HepG2 (cell line): ENCODE results near the gene RIPK3. TPM values are rescaled to one million over a fixed set of nuclear protein-coding genes. Genes with fewer than 3 reads are reported as not detected.
A peak's percentile ranks its signal among the peaks of the same experiment; 100 is the strongest.

Experiments
- ATAC-seq: fragments of 200-7000 bp; cut with Tn5 transposase; 3 replicates; pipeline ENCODE4 v1.9.1; 2020; ENCODE audit warnings: mild to moderate bottlenecking, moderate library complexity
- BruUV-seq: library from RNA; stranded (reverse); fragments of 400-500 nt; replicated peaks from 2 replicates; lab custom pipeline; 2021; lab: Mats Ljungman, UMichigan
- CTCF ChIA-PET: fragments of 300-600 bp; formaldehyde crosslinking; extraction: SDS; loops from one replicate; lab custom pipeline; 2021; ENCODE audit warnings: low total read pairs, inconsistent platforms, low intra/inter-chr PET ratio; lab: Yijun Ruan, JAX
- POLR2A ChIA-PET: fragments of 350-600 bp; sonication (Branson Sonifier 250); formaldehyde crosslinking; loops from one replicate; lab custom pipeline; 2020; ENCODE audit warnings: antibody characterized with exemption, inconsistent platforms; lab: Yijun Ruan, JAX
- DNase-seq: peaks from one replicate; pipeline ENCODE4 v3.0.0-alpha.2; 2015; ENCODE audit warnings: low spot score
- FAIRE-seq: peaks from 3 replicates; lab custom pipeline; 2011; peaks lifted over from hg19 to GRCh38; lab: Jason Lieb, UNC
- H2AFZ ChIP-seq: one replicate; pipeline ENCODE4 v1.6.1; 2011; ENCODE audit warnings: low read length, inconsistent platforms
- H3K27ac ChIP-seq: fragments of 300-600 bp; 3 replicates; pipeline ENCODE4 v1.8.0; 2011; ENCODE audit warnings: mixed run types, mild to moderate bottlenecking, mixed read lengths, low read length, inconsistent platforms; ENCODE audit not compliant: insufficient read depth; ENCODE audit errors: extremely low read length
- H3K27me3 ChIP-seq, 2 experiments: fragments of 200-600 bp in 1 of 2; 2 replicates in 1 of 2; 3 replicates in 1 of 2; pipeline versions ENCODE4 v1.6.0 to v1.8.0; 2011; ENCODE audit warnings: low read length in 2 of 2, mild to moderate bottlenecking in 2 of 2, moderate library complexity in 2 of 2, inconsistent platforms in 1 of 2; ENCODE audit not compliant: insufficient read depth in 2 of 2, control insufficient read depth in 1 of 2
- H3K36me3 ChIP-seq, 2 experiments: fragments of 200-600 bp in 1 of 2; replicated peaks in 1 of 2; 2 replicates in 1 of 2; 3 replicates in 1 of 2; pipeline versions ENCODE4 v1.5.1 to v1.8.0; 2011; ENCODE audit warnings: low read length in 2 of 2, inconsistent platforms in 1 of 2; ENCODE audit not compliant: insufficient read depth in 2 of 2, control insufficient read depth in 1 of 2
- H3K4me1 ChIP-seq: 2 replicates; pipeline ENCODE4 v1.5.1; 2012; ENCODE audit warnings: low read length, inconsistent platforms; ENCODE audit not compliant: insufficient read depth
- H3K4me2 ChIP-seq: 2 replicates; pipeline ENCODE4 v1.6.0; 2011; ENCODE audit warnings: low read depth, low read length, inconsistent platforms
- H3K4me3 ChIP-seq, 3 experiments: fragments of 200-600 bp in 1 of 3; sonication (generic), shearing (Covaris generic) in 1 of 3; replicated peaks in 1 of 3; 2 replicates each; pipeline ENCODE4 v1.5.1; 2011 to 2016; ENCODE audit warnings: low read length in 3 of 3, inconsistent platforms in 2 of 3, low read depth in 2 of 3, mild to moderate bottlenecking in 2 of 3, control low read depth in 1 of 3, mixed read lengths in 1 of 3; ENCODE audit not compliant: insufficient read depth in 1 of 3
- H3K79me2 ChIP-seq: one replicate; pipeline ENCODE4 v1.6.1; 2011; ENCODE audit warnings: low read length, inconsistent platforms; ENCODE audit not compliant: insufficient read depth
- H3K9ac ChIP-seq: 2 replicates; pipeline ENCODE4 v1.6.0; 2011; ENCODE audit warnings: mild to moderate bottlenecking, low read depth, low read length, inconsistent platforms; ENCODE audit not compliant: insufficient read depth
- H3K9me3 ChIP-seq: 2 replicates; pipeline ENCODE4 v1.5.1; 2012; ENCODE audit warnings: mild to moderate bottlenecking, low read length
- H4K20me1 ChIP-seq: 2 replicates; pipeline ENCODE4 v1.6.0; 2011; ENCODE audit warnings: inconsistent platforms, mild to moderate bottlenecking, low read length, moderate library complexity; ENCODE audit not compliant: insufficient read depth
- CEBPG ChIP-seq: IDR thresholded peaks from 2 replicates; pipeline ENCODE4 v1.6.1; 2016
- DPF2 ChIP-seq: sonication (generic); formaldehyde crosslinking; IDR thresholded peaks from 2 replicates; pipeline ENCODE4 v1.4.0; 2020; ENCODE audit warnings: mild to moderate bottlenecking, low read depth, missing genetic modification reagents, borderline replicate concordance
- FIP1L1 ChIP-seq: fragments of 200-400 bp; formaldehyde crosslinking; IDR thresholded peaks from 2 replicates; pipeline ENCODE4 v1.6.1; 2018; ENCODE audit warnings: low read depth, mild to moderate bottlenecking, low read length, moderate library complexity, borderline replicate concordance; ENCODE audit not compliant: insufficient read depth
- JUNB ChIP-seq: sonication (generic); formaldehyde crosslinking; IDR thresholded peaks from 2 replicates; pipeline ENCODE4 v1.8.0; 2022; ENCODE audit warnings: missing genetic modification reagents, mild to moderate bottlenecking, borderline replicate concordance
- JUND ChIP-seq: sonication (generic); formaldehyde crosslinking; IDR thresholded peaks from 2 replicates; pipeline ENCODE4 v1.8.0; 2022; ENCODE audit warnings: mild to moderate bottlenecking, missing genetic modification reagents
- PAX8 ChIP-seq: sonication (generic); formaldehyde crosslinking; IDR thresholded peaks from 2 replicates; pipeline ENCODE4 v1.8.0; 2022; ENCODE audit warnings: mild to moderate bottlenecking, missing genetic modification reagents, borderline replicate concordance
- PLRG1 ChIP-seq: fragments of 450-650 bp; conservative IDR thresholded peaks from 2 replicates; pipeline ENCODE4 v1.6.1; 2016
- RCOR2 ChIP-seq: IDR thresholded peaks from 2 replicates; pipeline ENCODE4 v1.6.1; 2016; ENCODE audit warnings: missing biosample characterization, missing genetic modification reagents
- RFX5 ChIP-seq: IDR thresholded peaks from 2 replicates; pipeline ENCODE4 v1.6.1; 2011; ENCODE audit warnings: low read depth, low read length, improper control_type of control experiment
- XRCC5 ChIP-seq: fragments of 200-400 bp; formaldehyde crosslinking; optimal IDR thresholded peaks from 2 replicates; pipeline ENCODE3; 2017; ENCODE audit warnings: mild to moderate bottlenecking, low read length
- ZNF18 ChIP-seq: sonication (generic); formaldehyde crosslinking; IDR thresholded peaks from 2 replicates; pipeline ENCODE4 v1.8.0; 2022; ENCODE audit warnings: mild to moderate bottlenecking, missing genetic modification reagents; ENCODE audit not compliant: insufficient replicate concordance
- ZNF674 ChIP-seq: sonication (generic); formaldehyde crosslinking; IDR thresholded peaks from 2 replicates; pipeline ENCODE4 v1.5.0; 2020; ENCODE audit warnings: low read depth, mild to moderate bottlenecking, missing genetic modification reagents
- ZNF724P ChIP-seq: sonication (generic); formaldehyde crosslinking; IDR thresholded peaks from 2 replicates; pipeline ENCODE4 v1.8.0; 2022; ENCODE audit warnings: missing genetic modification reagents, borderline replicate concordance
- ZNF780A ChIP-seq: sonication (generic); formaldehyde crosslinking; IDR thresholded peaks from 2 replicates; pipeline ENCODE4 v1.8.0; 2022; ENCODE audit warnings: mild to moderate bottlenecking, missing genetic modification reagents, moderate library complexity
- WGBS: methylation state at CpG from one replicate; pipeline ENCODE4 v1.1.6; 2017; ENCODE audit warnings: low lambda C conversion rate; 5-methylcytosine and 5-hydroxymethylcytosine counted together
- in situ Hi-C: cut with HindIII; loops from 2 replicates; pipeline ENCODE4 v1.10.0; 2017; ENCODE audit warnings: low pct_unique_long_range_greater_than_20kb; ENCODE audit not compliant: extremely low pct_ligation_motif_present
- intact Hi-C: fragments of 100-400 bp; cut with micrococcal nuclease; formaldehyde crosslinking; loops from one replicate; pipeline ENCODE4 v1.10.0; 2022; ENCODE audit not compliant: unreplicated experiment
- polyA plus RNA-seq, 8 experiments: library from polyadenylated mRNA; depleted of rRNA in 3 of 8; stranded (reverse) in 7 of 8; unstranded in 1 of 8; fragments of >200 nt; fragmentation: Illumina TruSeq in 4 of 8; extraction: Trizol in 4 of 8; gene quantifications; 2 replicates each; pipeline versions ENCODE4 v1.2.1 to v1.2.3, GENCODE V29; 2011 to 2016; ENCODE audit warnings: low read depth in 4 of 8, missing spikeins in 1 of 8, mixed read lengths in 1 of 8; ENCODE audit not compliant: insufficient read depth in 1 of 8
- total RNA-seq, 5 experiments: library from RNA; depleted of rRNA; stranded (reverse); fragments of >200 nt; fragmentation: Illumina TruSeq; extraction: Trizol; gene quantifications; 2 replicates each; pipeline ENCODE4 v1.2.3, GENCODE V29; 2016; ENCODE audit warnings: low read depth in 1 of 5
- TF ChIP-seq, protein P1 (sequence below): fragments of 450-650 bp; IDR thresholded peaks from 2 replicates; pipeline ENCODE4 v1.6.1; 2016

RIPK3 gene
- total and polyA plus RNA-seq, 2 of the 13 experiments (the other 11 are each of a cell fraction or from before 2014, with no cell fraction given), result not detected

GRCh38 chr14:24385524-24385923 lies 45.7 kb upstream of the RIPK3 start:
- in situ Hi-C loops, result no loop called here
- ChIA-PET CTCF (no interaction called here), POLR2A (interaction anchor here (2.0 kb wide), 1 partner anchor 42 kb away, joined by 7 read pairs; no protein-coding TSS in a partner anchor)
- no peaks in the 10 kb centered on the region for H3K9me3 ChIP-seq
- no peak overlapping the region for H3K4me3 ChIP-seq
- H3K4me1 ChIP-seq, result peaks cover 19% of the 10 kb centered on the region
- H3K36me3 ChIP-seq, result no peaks in the 10 kb centered on the region
- peaks cover 5 to 33% of the 10 kb centered on the region in 2 experiments; a peak in 4 of 5 replicates for H3K27me3 ChIP-seq
- intact Hi-C loops, result no loop called here
- 14% methylated on average over 4 of the region's 4 CpGs for WGBS
- ATAC-seq (no peak), FAIRE-seq (no peak), DNase-seq (no peak)
- BruUV-seq, result no TSS peak
- H3K27ac ChIP-seq, result no peak overlapping the region
- no peak overlapping the region for H2AFZ ChIP-seq
- H3K79me2 ChIP-seq, result no peaks in the 10 kb centered on the region
- H3K4me2 ChIP-seq, result no peak overlapping the region
- no peaks in the 10 kb centered on the region for H4K20me1 ChIP-seq
- H3K9ac ChIP-seq, result no peak overlapping the region
- TF ChIP-seq ZNF674 (CRISPR knock-in tag) (peak; percentile 25; the same call in 1 of the 2 replicates), PAX8 (CRISPR knock-in tag) (no peak)

GRCh38 chr14:24384169-24384568 lies 44.4 kb upstream of the RIPK3 start:
- ChIA-PET POLR2A (no interaction called here), CTCF (no interaction called here)
- Histone ChIP-seq H3K9ac (no peak overlapping the region), H3K27ac (no peak overlapping the region), H3K9me3 (no peaks in the 10 kb centered on the region), H3K4me1 (peaks cover 14% of the 10 kb centered on the region), H3K27me3 (peaks cover 7 to 42% of the 10 kb centered on the region in 2 experiments; a peak in 4 of 5 replicates), H4K20me1 (no peaks in the 10 kb centered on the region), H2AFZ (no peak overlapping the region), H3K79me2 (no peaks in the 10 kb centered on the region), H3K36me3 (no peaks in the 10 kb centered on the region), H3K4me3 (no peak overlapping the region), H3K4me2 (no peak overlapping the region)
- 18% methylated on average over 4 of the region's 4 CpGs for WGBS
- ATAC-seq (no peak), DNase-seq (no peak), FAIRE-seq (no peak)
- intact Hi-C loops (no loop called here), in situ Hi-C loops (no loop called here)
- no TSS peak for BruUV-seq
- TF ChIP-seq PLRG1, result 0 out of 2 replicates have a peak, but pooled peaks have one; percentile 53
- TF ChIP-seq ZNF780A (CRISPR knock-in tag), result no peak
- TF ChIP-seq RFX5, result no peak
- no peak for TF ChIP-seq DPF2 (CRISPR knock-in tag)
- no peak for TF ChIP-seq JUND (CRISPR knock-in tag)
- TF ChIP-seq CEBPG (CRISPR knock-in tag), result no peak
- no peak for TF ChIP-seq ZNF724P (CRISPR knock-in tag)
- TF ChIP-seq FIP1L1, result no peak
- TF ChIP-seq, protein P1, sequence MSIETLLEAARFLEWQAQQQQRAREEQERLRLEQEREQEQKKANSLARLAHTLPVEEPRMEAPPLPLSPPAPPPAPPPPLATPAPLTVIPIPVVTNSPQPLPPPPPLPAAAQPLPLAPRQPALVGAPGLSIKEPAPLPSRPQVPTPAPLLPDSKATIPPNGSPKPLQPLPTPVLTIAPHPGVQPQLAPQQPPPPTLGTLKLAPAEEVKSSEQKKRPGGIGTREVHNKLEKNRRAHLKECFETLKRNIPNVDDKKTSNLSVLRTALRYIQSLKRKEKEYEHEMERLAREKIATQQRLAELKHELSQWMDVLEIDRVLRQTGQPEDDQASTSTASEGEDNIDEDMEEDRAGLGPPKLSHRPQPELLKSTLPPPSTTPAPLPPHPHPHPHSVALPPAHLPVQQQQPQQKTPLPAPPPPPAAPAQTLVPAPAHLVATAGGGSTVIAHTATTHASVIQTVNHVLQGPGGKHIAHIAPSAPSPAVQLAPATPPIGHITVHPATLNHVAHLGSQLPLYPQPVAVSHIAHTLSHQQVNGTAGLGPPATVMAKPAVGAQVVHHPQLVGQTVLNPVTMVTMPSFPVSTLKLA, result peak; percentile 40
- TF ChIP-seq JUNB, result peak; percentile 19; the same call in 1 of the 2 replicates
- TF ChIP-seq XRCC5, result no peak
- TF ChIP-seq ZNF18 (CRISPR knock-in tag), result no peak
- no peak for TF ChIP-seq RCOR2 (CRISPR knock-in tag)
